NT2/D1 (cell line): ENCODE results near the gene ADSS1.

Experiments
- SUZ12 ChIP-seq: IDR thresholded peaks from 2 replicates; pipeline ENCODE4 v1.6.1; 2011; ENCODE audit not compliant: insufficient read length, insufficient read depth; ENCODE audit errors: extremely low read depth
- YY1 ChIP-seq: IDR thresholded peaks from 2 replicates; pipeline ENCODE4 v1.6.1; 2011; ENCODE audit not compliant: insufficient read length, insufficient read depth
- ZNF274 ChIP-seq: IDR thresholded peaks from 2 replicates; pipeline ENCODE4 v1.6.1; 2011; ENCODE audit warnings: mild to moderate bottlenecking, low read depth, low read length

GRCh38 chr14:104683653-104684448 lies 40.2 kb upstream of the ADSS1 start:
- TF ChIP-seq ZNF274 (no peak), SUZ12 (no peak), YY1 (no peak)
